Measurements from ENCODE around the gene FLRT2. TPM values are rescaled to one million over a fixed set of nuclear protein-coding genes. Genes with fewer than 3 reads are reported as not detected.

Gene FLRT2
- total and polyA plus RNA-seq, 11 donors, result 0.61 to 41.9 (median 3.1) TPM

- H3K4me1 ChIP-seq, result peaks cover 0 to 32% (median 0%) of the 10 kb centered on the region in 12 donors
- WGBS, 4 donors, result 93 to 95% (median 94%) methylated on average over 8 of the region's 8 CpGs
- no peak for TF ChIP-seq POLR2A (IDR thresholded peaks at IDR 0.05)
- TF ChIP-seq, protein P1, sequence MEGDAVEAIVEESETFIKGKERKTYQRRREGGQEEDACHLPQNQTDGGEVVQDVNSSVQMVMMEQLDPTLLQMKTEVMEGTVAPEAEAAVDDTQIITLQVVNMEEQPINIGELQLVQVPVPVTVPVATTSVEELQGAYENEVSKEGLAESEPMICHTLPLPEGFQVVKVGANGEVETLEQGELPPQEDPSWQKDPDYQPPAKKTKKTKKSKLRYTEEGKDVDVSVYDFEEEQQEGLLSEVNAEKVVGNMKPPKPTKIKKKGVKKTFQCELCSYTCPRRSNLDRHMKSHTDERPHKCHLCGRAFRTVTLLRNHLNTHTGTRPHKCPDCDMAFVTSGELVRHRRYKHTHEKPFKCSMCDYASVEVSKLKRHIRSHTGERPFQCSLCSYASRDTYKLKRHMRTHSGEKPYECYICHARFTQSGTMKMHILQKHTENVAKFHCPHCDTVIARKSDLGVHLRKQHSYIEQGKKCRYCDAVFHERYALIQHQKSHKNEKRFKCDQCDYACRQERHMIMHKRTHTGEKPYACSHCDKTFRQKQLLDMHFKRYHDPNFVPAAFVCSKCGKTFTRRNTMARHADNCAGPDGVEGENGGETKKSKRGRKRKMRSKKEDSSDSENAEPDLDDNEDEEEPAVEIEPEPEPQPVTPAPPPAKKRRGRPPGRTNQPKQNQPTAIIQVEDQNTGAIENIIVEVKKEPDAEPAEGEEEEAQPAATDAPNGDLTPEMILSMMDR (IDR thresholded peaks at IDR 0.05), result no peak
Observed at GRCh38 chr14:85578357-85578756, 48.4 kb downstream of the FLRT2 start.

DNA sequence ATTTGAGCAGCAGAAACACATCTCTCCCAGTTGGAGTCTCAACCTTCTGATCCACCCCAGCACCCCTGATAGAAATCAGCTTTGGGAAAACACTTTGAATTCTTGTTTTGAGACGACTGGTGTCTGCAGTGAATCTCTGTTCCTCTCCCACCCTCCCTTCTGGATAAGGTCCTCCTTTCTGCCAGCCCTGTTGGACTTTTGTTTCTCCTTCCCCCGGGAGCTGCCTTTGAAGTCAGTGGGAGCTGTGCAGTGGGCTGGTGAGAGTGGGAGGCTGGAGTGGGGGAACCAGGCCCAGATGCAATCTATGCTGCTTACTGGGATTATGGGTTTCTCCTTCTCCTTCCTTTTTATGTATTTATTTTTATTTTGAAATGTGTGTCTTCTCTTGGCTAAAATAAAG lies 49.0 kb downstream of the FLRT2 start:
- Histone ChIP-seq H3K9me3 (no peaks in the 10 kb centered on the region), H3K36me3 (no peaks in the 10 kb centered on the region), H3K4me1 (peaks cover 0 to 27% (median 0%) of the 10 kb centered on the region in 12 donors), H3K4me3 (no peak overlapping the region), H3K27me3 (no peaks in the 10 kb centered on the region), H3K27ac (no peak overlapping the region)
- intact Hi-C loops (cut with DNase I), result no loop called here
- WGBS, 4 donors, result 53 to 68% (median 67%) methylated on average over 2 of the region's 2 CpGs
- ATAC-seq, result no peak
- TF ChIP-seq, protein P1 (IDR thresholded peaks at IDR 0.05), result no peak
- no peak for TF ChIP-seq POLR2A (IDR thresholded peaks at IDR 0.05)
- DNase-seq, result no peak

More at GRCh38 chr14:85578357-85578756, 48.4 kb downstream of the FLRT2 start:
- Histone ChIP-seq H3K27ac (no peak overlapping the region), H3K9me3 (no peaks in the 10 kb centered on the region), H3K36me3 (no peaks in the 10 kb centered on the region), H3K27me3 (no peaks in the 10 kb centered on the region), H3K4me3 (no peak overlapping the region)
- intact Hi-C loops (cut with DNase I), result no loop called here
- DNase-seq, result no peak
- ATAC-seq, result no peak

DNA sequence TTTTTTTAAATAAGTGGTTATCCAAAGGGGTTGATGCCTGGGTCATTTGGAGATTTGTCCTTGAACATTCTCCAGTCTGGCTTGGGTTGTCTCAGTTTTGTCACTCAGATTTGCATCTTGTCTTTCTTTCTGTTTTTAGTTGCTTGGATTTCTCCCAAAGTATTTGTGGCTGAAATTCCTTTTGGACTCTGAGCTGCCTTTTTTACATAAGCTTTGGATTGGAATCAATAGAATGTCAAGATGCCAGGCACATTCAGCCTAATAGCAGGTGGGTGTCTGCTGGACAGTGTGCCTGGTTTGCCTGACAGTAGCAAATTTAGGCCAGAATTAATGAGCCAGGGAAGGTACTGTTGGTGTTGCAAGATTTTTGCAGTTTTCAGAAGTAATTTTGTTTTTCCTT lies 50.0 kb downstream of the FLRT2 start:
- Histone ChIP-seq H3K27ac (no peak overlapping the region), H3K4me3 (no peak overlapping the region), H3K9me3 (no peaks in the 10 kb centered on the region), H3K4me1 (peaks cover 0 to 27% (median 0%) of the 10 kb centered on the region in 12 donors), H3K36me3 (no peaks in the 10 kb centered on the region), H3K27me3 (no peaks in the 10 kb centered on the region)
- no peak for DNase-seq
- ATAC-seq, result no peak
- TF ChIP-seq POLR2A (IDR thresholded peaks at IDR 0.05), result no peak
- TF ChIP-seq, protein P1 (IDR thresholded peaks at IDR 0.05), result no peak
- intact Hi-C loops (cut with DNase I), result no loop called here

DNA sequence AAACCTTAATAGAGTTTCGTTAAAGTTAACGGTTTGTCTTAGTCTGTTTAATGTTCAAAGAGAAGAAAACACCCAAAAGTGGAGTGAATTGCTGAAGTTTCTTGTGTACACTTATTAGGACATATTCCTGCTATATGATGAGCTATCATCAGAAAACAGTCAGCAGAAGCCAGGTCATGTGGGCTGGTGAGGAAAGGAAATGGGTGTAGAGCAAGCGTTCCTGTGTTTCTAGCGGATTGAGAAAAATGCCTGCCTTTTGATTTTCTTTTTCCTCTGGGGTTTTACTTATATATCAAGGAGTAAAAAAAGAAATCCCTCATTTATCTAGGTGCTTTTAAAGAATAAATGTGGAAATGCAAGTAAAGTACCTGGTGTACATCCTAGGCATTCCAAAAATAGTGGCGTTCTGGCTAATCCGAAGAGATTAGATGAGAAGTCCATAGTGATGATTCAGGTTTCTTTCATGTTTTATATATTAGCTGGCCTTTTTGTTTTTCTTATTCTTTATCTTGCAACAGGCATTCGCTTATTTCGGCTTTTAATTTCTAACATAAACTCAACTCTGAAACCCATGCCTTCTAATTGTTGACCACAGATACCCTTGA lies 50.7 kb downstream of the FLRT2 start:
- WGBS, 4 donors, result 75 to 83% (median 80%) methylated on average over 8 of the region's 8 CpGs
- H3K27ac ChIP-seq, result no peak overlapping the region
- ATAC-seq (no peak), DNase-seq (no peak)
- H3K27me3 ChIP-seq, result no peaks in the 10 kb centered on the region
- H3K9me3 ChIP-seq, result no peaks in the 10 kb centered on the region
- no peaks in the 10 kb centered on the region for H3K36me3 ChIP-seq
- intact Hi-C loops (cut with DNase I), result no loop called here
- peaks cover 0 to 23% (median 0%) of the 10 kb centered on the region in 12 donors for H3K4me1 ChIP-seq
- TF ChIP-seq, protein P1 (IDR thresholded peaks at IDR 0.05), result no peak
- TF ChIP-seq POLR2A (IDR thresholded peaks at IDR 0.05), result no peak
- H3K4me3 ChIP-seq, result no peak overlapping the region
